Panc1 (cell line): ENCODE results near the gene SLC6A4. TPM values are rescaled to one million over a fixed set of nuclear protein-coding genes. Genes with fewer than 3 reads are reported as not detected.

ENCODE experiments used
- ATAC-seq: fragments of 200-7000 bp; cut with Tn5 transposase; 2 replicates; pipeline ENCODE4 v1.9.1; 2020; ENCODE audit warnings: mild to moderate bottlenecking, moderate library complexity
- BruUV-seq: library from RNA; stranded (reverse); fragments of 400-500 nt; replicated peaks from 2 replicates; lab custom pipeline; 2021; lab: Mats Ljungman, UMichigan
- CTCF ChIA-PET: fragments of 300-600 bp; sonication (Branson Sonifier 250); formaldehyde crosslinking; loops from one replicate; lab custom pipeline; 2022; ENCODE audit warnings: antibody characterized with exemption; lab: Charles Lee
- POLR2A ChIA-PET: fragments of 300-600 bp; sonication (Branson Sonifier 250); formaldehyde crosslinking; loops from one replicate; lab custom pipeline; 2022; ENCODE audit warnings: antibody characterized with exemption; lab: Charles Lee
- DNase-seq: peaks from one replicate; pipeline ENCODE4 v3.0.0-alpha.2; 2010; ENCODE audit warnings: low read depth, low spot score
- H3K27ac ChIP-seq: 2 replicates; pipeline ENCODE4 v1.5.1; 2011; ENCODE audit warnings: mild to moderate bottlenecking, low read length, inconsistent platforms
- H3K27me3 ChIP-seq: fragments of 200-500 bp; sonication (Bioruptor generic); 2 replicates; pipeline ENCODE4 v1.6.0; 2014; ENCODE audit warnings: low read length, inconsistent platforms; ENCODE audit not compliant: control insufficient read depth, insufficient read depth
- H3K36me3 ChIP-seq: fragments of 200-500 bp; sonication (Bioruptor generic); 2 replicates; pipeline ENCODE4 v1.5.1; 2014; ENCODE audit warnings: inconsistent platforms, mild to moderate bottlenecking, low read length, moderate library complexity; ENCODE audit not compliant: control insufficient read depth, insufficient read depth
- H3K4me1 ChIP-seq: 2 replicates; pipeline ENCODE4 v1.5.1; 2011; ENCODE audit warnings: inconsistent platforms, mild to moderate bottlenecking, low read length, moderate library complexity; ENCODE audit not compliant: control insufficient read depth, insufficient read depth
- H3K4me3 ChIP-seq, 2 experiments: 2 replicates each; pipeline ENCODE4 v1.5.1; 2011 to 2012; ENCODE audit warnings: low read depth in 2 of 2, low read length in 2 of 2, mild to moderate bottlenecking in 2 of 2, inconsistent platforms in 1 of 2, moderate library complexity in 1 of 2
- H3K9me3 ChIP-seq: fragments of 200-500 bp; sonication (Bioruptor generic); 2 replicates; pipeline ENCODE4 v1.5.1; 2014; ENCODE audit warnings: low read depth, mild to moderate bottlenecking, inconsistent platforms, low read length, moderate library complexity; ENCODE audit not compliant: control insufficient read depth, insufficient read depth
- CTCF ChIP-seq: fragments of 450-650 bp; IDR thresholded peaks from 2 replicates; pipeline ENCODE4 v1.5.1; 2017; ENCODE audit warnings: mild to moderate bottlenecking
- POLR2AphosphoS5 ChIP-seq: IDR thresholded peaks from 2 replicates; pipeline ENCODE4 v1.6.1; 2012; ENCODE audit warnings: mild to moderate bottlenecking, low read depth, low read length, moderate library complexity
- REST ChIP-seq, 2 experiments: IDR thresholded peaks; 2 replicates each; pipeline ENCODE4 v1.6.1; 2011 to 2012; ENCODE audit warnings: low read depth in 2 of 2, control low read depth in 1 of 2, low read length in 1 of 2, mild to moderate bottlenecking in 1 of 2, moderate library complexity in 1 of 2; ENCODE audit not compliant: insufficient read depth in 1 of 2
- SIN3A ChIP-seq: IDR thresholded peaks from 2 replicates; pipeline ENCODE4 v1.6.1; 2012; ENCODE audit warnings: low read depth, mild to moderate bottlenecking, low read length, moderate library complexity, borderline replicate concordance; ENCODE audit not compliant: insufficient read depth
- TCF7L2 ChIP-seq: IDR thresholded peaks from 2 replicates; pipeline ENCODE4 v1.6.1; 2011; ENCODE audit warnings: mild to moderate bottlenecking, low read depth, low read length, inconsistent platforms
- in situ Hi-C: cut with HindIII; loops from 2 replicates; pipeline ENCODE4 v1.10.0; 2016; ENCODE audit warnings: low sequenced_read_pairs, low pct_unique_long_range_greater_than_20kb
- intact Hi-C: fragments of 100-400 bp; cut with micrococcal nuclease; formaldehyde crosslinking; loops from one replicate; pipeline ENCODE4 v1.10.0; 2022; ENCODE audit not compliant: unreplicated experiment
- total RNA-seq: library from RNA; stranded (reverse); gene quantifications from one replicate; pipeline ENCODE4 v1.2.1, GENCODE V29; 2021; ENCODE audit not compliant: unreplicated experiment

Gene SLC6A4
- total RNA-seq, 1 experiment from 2014 or later: not detected

GRCh38 chr17:30244853-30245385, 9.4 kb upstream of the SLC6A4 start:
- H3K4me3 ChIP-seq: no peak overlapping the region
- no peak for TF ChIP-seq CTCF
- TF ChIP-seq POLR2AphosphoS5: no peak
- TF ChIP-seq TCF7L2: no peak
- TF ChIP-seq SIN3A: no peak
- DNase-seq (no peak), ATAC-seq (no peak)
- POLR2A ChIA-PET: no interaction called here
- in situ Hi-C loops: no loop called here
- H3K27me3 ChIP-seq: no peaks in the 10 kb centered on the region
- no peaks in the 10 kb centered on the region for H3K4me1 ChIP-seq
- no peaks in the 10 kb centered on the region for H3K9me3 ChIP-seq
- BruUV-seq: no TSS peak
- intact Hi-C loops: no loop called here
- H3K36me3 ChIP-seq: 0 out of 2 replicates have a peak, but pooled peaks cover 3% of the 10 kb centered on the region
- CTCF ChIA-PET: no interaction called here
- H3K27ac ChIP-seq: no peak overlapping the region

GRCh38 chr17:30243568-30243967, 8.1 kb upstream of the SLC6A4 start:
- no peak for ATAC-seq

More at GRCh38 chr17:30243568-30243967, 8.1 kb upstream of the SLC6A4 start:
- H3K4me1 ChIP-seq: no peaks in the 10 kb centered on the region
- no peaks in the 10 kb centered on the region for H3K9me3 ChIP-seq
- intact Hi-C loops (no loop called here), in situ Hi-C loops (no loop called here)
- TF ChIP-seq CTCF: no peak
- TF ChIP-seq SIN3A: no peak
- TF ChIP-seq TCF7L2: no peak
- TF ChIP-seq REST (IDR thresholded peaks at IDR 0.05; ENCODE audit: insufficient read depth in 1 of 2, low read depth in 2 of 2, low read length in 1 of 2): no peak
- no peak for TF ChIP-seq POLR2AphosphoS5
- no peak overlapping the region for H3K27ac ChIP-seq
- CTCF ChIA-PET: no interaction called here
- no peaks in the 10 kb centered on the region for H3K36me3 ChIP-seq
- no peaks in the 10 kb centered on the region for H3K27me3 ChIP-seq
- DNase-seq: no peak
- POLR2A ChIA-PET: no interaction called here
- H3K4me3 ChIP-seq: no peak overlapping the region
- no TSS peak for BruUV-seq
